IMR-90 (cell line): Measurements from ENCODE around the gene ACSS3. TPM values are rescaled to one million over a fixed set of nuclear protein-coding genes. Genes with fewer than 3 reads are reported as not detected.

Source experiments
- ATAC-seq: fragments of 200-7000 bp; cut with Tn5 transposase; 2 replicates; pipeline ENCODE4 v1.9.1; 2020; ENCODE audit warnings: low read depth, mild to moderate bottlenecking, moderate library complexity
- BruUV-seq: library from RNA; stranded (reverse); fragments of 400-500 nt; replicated peaks from 2 replicates; lab custom pipeline; 2021; lab: Mats Ljungman, UMichigan
- CTCF ChIA-PET: fragments of 300-600 bp; formaldehyde crosslinking; extraction: SDS; loops from one replicate; lab custom pipeline; 2021; ENCODE audit warnings: antibody characterized with exemption; lab: Yijun Ruan, JAX
- POLR2A ChIA-PET: fragments of 300-600 bp; sonication (Branson Sonifier 250); formaldehyde crosslinking; loops from one replicate; lab custom pipeline; 2022; ENCODE audit warnings: antibody characterized with exemption; ENCODE audit not compliant: unreplicated experiment; lab: Charles Lee
- DNase-seq: peaks from one replicate; pipeline ENCODE4 v3.0.0; 2013
- H2AFZ ChIP-seq: replicated peaks from 2 replicates; pipeline ENCODE3; 2013; ENCODE audit warnings: low read length, mild to moderate bottlenecking; ENCODE audit not compliant: poor library complexity
- H2AK5ac ChIP-seq: 2 replicates; pipeline ENCODE4 v1.6.1; 2013; ENCODE audit warnings: low read depth, low read length, inconsistent platforms
- H2AK9ac ChIP-seq: replicated peaks from 2 replicates; pipeline ENCODE3; 2013; ENCODE audit warnings: mild to moderate bottlenecking, low read depth, low read length, moderate library complexity; ENCODE audit not compliant: poor library complexity
- H2BK120ac ChIP-seq: 2 replicates; pipeline ENCODE4 v1.6.1; 2013; ENCODE audit warnings: low read depth, low read length, inconsistent platforms
- H2BK15ac ChIP-seq: 3 replicates; pipeline ENCODE4 v1.6.1; 2013; ENCODE audit warnings: low read depth, low read length, inconsistent platforms
- H2BK20ac ChIP-seq: 2 replicates; pipeline ENCODE4 v1.6.1; 2013; ENCODE audit warnings: low read depth, mild to moderate bottlenecking, inconsistent platforms, low read length, moderate library complexity
- H2BK5ac ChIP-seq: 2 replicates; pipeline ENCODE4 v1.6.1; 2013; ENCODE audit warnings: mild to moderate bottlenecking, low read depth, low read length, inconsistent platforms; ENCODE audit not compliant: poor library complexity, severe bottlenecking
- H3K14ac ChIP-seq: replicated peaks from 2 replicates; pipeline ENCODE4 v1.6.1; 2013; ENCODE audit warnings: low read depth, low read length, inconsistent platforms
- H3K18ac ChIP-seq: 2 replicates; pipeline ENCODE4 v1.6.1; 2013; ENCODE audit warnings: low read depth, low read length, control low read depth
- H3K23ac ChIP-seq: 2 replicates; pipeline ENCODE4 v1.6.1; 2013; ENCODE audit warnings: low read depth, low read length, inconsistent platforms
- H3K27ac ChIP-seq: 2 replicates; pipeline ENCODE4 v1.5.1; 2013; ENCODE audit warnings: mild to moderate bottlenecking, control low read depth, low read length; ENCODE audit not compliant: insufficient read depth
- H3K27me3 ChIP-seq: 2 replicates; pipeline ENCODE4 v1.6.1; 2013; ENCODE audit warnings: low read length; ENCODE audit not compliant: control insufficient read depth, insufficient read depth
- H3K36me3 ChIP-seq: 2 replicates; pipeline ENCODE4 v1.6.1; 2013; ENCODE audit warnings: low read length, mixed read lengths; ENCODE audit not compliant: control insufficient read depth, insufficient read depth
- H3K4ac ChIP-seq: 2 replicates; pipeline ENCODE4 v1.6.1; 2013; ENCODE audit warnings: low read depth, low read length, inconsistent platforms
- H3K4me1 ChIP-seq: 2 replicates; pipeline ENCODE4 v1.6.1; 2013; ENCODE audit warnings: low read length, mixed read lengths; ENCODE audit not compliant: control insufficient read depth, insufficient read depth
- H3K4me2 ChIP-seq: 2 replicates; pipeline ENCODE4 v1.6.1; 2013; ENCODE audit warnings: low read depth, mild to moderate bottlenecking, control low read depth, low read length, moderate library complexity
- H3K4me3 ChIP-seq: 2 replicates; pipeline ENCODE4 v1.5.1; 2013; ENCODE audit warnings: low read depth, mild to moderate bottlenecking, control low read depth, low read length, moderate library complexity; ENCODE audit not compliant: insufficient read depth
- H3K56ac ChIP-seq: 2 replicates; pipeline ENCODE4 v1.6.1; 2013; ENCODE audit warnings: low read length, inconsistent platforms; ENCODE audit not compliant: insufficient read depth; ENCODE audit errors: extremely low read depth
- H3K79me1 ChIP-seq, 2 experiments: 2 replicates each; pipeline ENCODE4 v1.6.1; 2013; ENCODE audit warnings: low read length in 2 of 2, inconsistent platforms in 1 of 2, low read depth in 1 of 2
- H3K9ac ChIP-seq: 2 replicates; pipeline ENCODE4 v1.6.1; 2013; ENCODE audit warnings: low read depth, low read length, control low read depth
- H3K9me1 ChIP-seq: 2 replicates; pipeline ENCODE4 v1.6.1; 2013; ENCODE audit warnings: low read length, inconsistent platforms; ENCODE audit not compliant: insufficient read depth
- H3K9me3 ChIP-seq: 2 replicates; pipeline ENCODE4 v1.6.1; 2013; ENCODE audit warnings: low read length; ENCODE audit not compliant: control insufficient read depth, insufficient read depth
- H4K20me1 ChIP-seq: 2 replicates; pipeline ENCODE4 v1.6.1; 2013; ENCODE audit warnings: low read length, inconsistent platforms; ENCODE audit not compliant: insufficient read depth
- H4K5ac ChIP-seq: 2 replicates; pipeline ENCODE4 v1.6.1; 2013; ENCODE audit warnings: mild to moderate bottlenecking, low read depth, low read length, control low read depth
- H4K8ac ChIP-seq, 2 experiments: 2 replicates each; pipeline ENCODE4 v1.6.1; 2013; ENCODE audit warnings: low read depth in 2 of 2, low read length in 2 of 2, control low read depth in 1 of 2, inconsistent platforms in 1 of 2
- H4K91ac ChIP-seq: 2 replicates; pipeline ENCODE4 v1.6.1; 2013; ENCODE audit warnings: low read depth, low read length, inconsistent platforms; ENCODE audit not compliant: insufficient read depth
- BHLHE40 ChIP-seq: fragments of 150-350 bp; IDR thresholded peaks from 2 replicates; pipeline ENCODE4 v1.6.1; 2016; ENCODE audit warnings: mild to moderate bottlenecking, low read depth, low read length
- CEBPB ChIP-seq: IDR thresholded peaks from 2 replicates; pipeline ENCODE4 v1.6.1; 2012; ENCODE audit warnings: low read depth, low read length, improper control_type of control experiment
- CHD1 ChIP-seq: IDR thresholded peaks from 2 replicates; pipeline ENCODE4 v1.6.1; 2012; ENCODE audit warnings: low read depth, low read length, improper control_type of control experiment
- FOS ChIP-seq: fragments of 150-350 bp; IDR thresholded peaks from 2 replicates; pipeline ENCODE4 v1.6.1; 2016; ENCODE audit warnings: low read depth, low read length
- MAFK ChIP-seq: IDR thresholded peaks from 2 replicates; pipeline ENCODE4 v1.6.1; 2012; ENCODE audit warnings: low read depth, low read length, improper control_type of control experiment
- MAZ ChIP-seq: IDR thresholded peaks from 2 replicates; pipeline ENCODE4 v1.6.1; 2012; ENCODE audit warnings: low read depth, mild to moderate bottlenecking, low read length, improper control_type of control experiment, moderate library complexity, borderline replicate concordance
- MXI1 ChIP-seq: IDR thresholded peaks from 2 replicates; pipeline ENCODE4 v1.6.1; 2012; ENCODE audit warnings: low read depth, mild to moderate bottlenecking, low read length, moderate library complexity, borderline replicate concordance
- NFE2L2 ChIP-seq: fragments of 150-350 bp; IDR thresholded peaks from 2 replicates; pipeline ENCODE4 v1.6.1; 2016; ENCODE audit warnings: low read depth, mild to moderate bottlenecking, low read length
- POLR2A ChIP-seq: IDR thresholded peaks from 2 replicates; pipeline ENCODE4 v1.6.1; 2012; ENCODE audit warnings: mild to moderate bottlenecking, low read depth, low read length
- RAD21 ChIP-seq: IDR thresholded peaks from 2 replicates; pipeline ENCODE4 v1.6.1; 2012; ENCODE audit warnings: low read length, improper control_type of control experiment
- RCOR1 ChIP-seq: IDR thresholded peaks from 2 replicates; pipeline ENCODE4 v1.6.1; 2012; ENCODE audit warnings: mild to moderate bottlenecking, low read length, improper control_type of control experiment; ENCODE audit not compliant: insufficient replicate concordance
- RFX5 ChIP-seq: IDR thresholded peaks from 2 replicates; pipeline ENCODE4 v1.8.0; 2012; ENCODE audit warnings: low read depth, mild to moderate bottlenecking, low read length, moderate library complexity
- SMC3 ChIP-seq: fragments of 150-350 bp; IDR thresholded peaks from 2 replicates; pipeline ENCODE4 v1.6.1; 2016; ENCODE audit warnings: low read depth, mild to moderate bottlenecking, antibody characterized with exemption, low read length, moderate library complexity
- WGBS, 2 experiments: methylation state at CpG; one replicate each; pipeline versions ENCODE4 v1.1.5 to v1.1.7; 2013; ENCODE audit warnings: missing lambda C conversion rate in 2 of 2; ENCODE audit not compliant: insufficient read length in 1 of 2; ENCODE audit errors: extremely low coverage in 2 of 2; 5-methylcytosine and 5-hydroxymethylcytosine counted together
- dilution Hi-C: fragments of 300-500 bp; cut with HindIII; formaldehyde crosslinking; loops from one replicate; pipeline ENCODE4 v1.14.3; 2018; ENCODE audit warnings: low sequenced_read_pairs; ENCODE audit not compliant: unreplicated experiment
- in situ Hi-C: fragments of 300-500 bp; cut with MboI; formaldehyde crosslinking; loops from 3 replicates; pipeline ENCODE4 v1.14.3; 2019; ENCODE audit warnings: low sequenced_read_pairs, inconsistent platforms, mixed read lengths
- intact Hi-C: fragments of 100-400 bp; cut with micrococcal nuclease; formaldehyde crosslinking; loops from 2 replicates; pipeline ENCODE4 v1.10.0; 2022
- polyA plus RNA-seq, 3 experiments: library from polyadenylated mRNA; depleted of rRNA; stranded (reverse); fragments of >200 nt; gene quantifications; 2 replicates each; pipeline ENCODE4 v1.2.3, GENCODE V29; 2012; ENCODE audit warnings: low replicate concordance in 1 of 3
- total RNA-seq: library from RNA; depleted of rRNA; stranded (reverse); fragments of >200 nt; gene quantifications from 2 replicates; pipeline ENCODE4 v1.2.3, GENCODE V29; 2012
- TF ChIP-seq, protein P1 (sequence below): fragments of 150-350 bp; IDR thresholded peaks from 2 replicates; pipeline ENCODE4 v1.6.1; 2017; ENCODE audit warnings: mild to moderate bottlenecking, antibody characterized with exemption, low read length, low read depth
- TF ChIP-seq, protein P2 (sequence below): fragments of 150-350 bp; IDR thresholded peaks from 2 replicates; pipeline ENCODE4 v1.6.1; 2016; ENCODE audit warnings: low read depth, mild to moderate bottlenecking, low read length, moderate library complexity, borderline replicate concordance
- TF ChIP-seq, protein P3 (sequence below): conservative IDR thresholded peaks from 2 replicates; pipeline ENCODE4 v1.5.1; 2012; ENCODE audit warnings: mild to moderate bottlenecking, low read depth, low read length, improper control_type of control experiment

The ACSS3 gene
- total and polyA plus RNA-seq, 2 of the 4 experiments (the other 2 are of a cell fraction) = 0.84 to 2.0 TPM

DNA sequence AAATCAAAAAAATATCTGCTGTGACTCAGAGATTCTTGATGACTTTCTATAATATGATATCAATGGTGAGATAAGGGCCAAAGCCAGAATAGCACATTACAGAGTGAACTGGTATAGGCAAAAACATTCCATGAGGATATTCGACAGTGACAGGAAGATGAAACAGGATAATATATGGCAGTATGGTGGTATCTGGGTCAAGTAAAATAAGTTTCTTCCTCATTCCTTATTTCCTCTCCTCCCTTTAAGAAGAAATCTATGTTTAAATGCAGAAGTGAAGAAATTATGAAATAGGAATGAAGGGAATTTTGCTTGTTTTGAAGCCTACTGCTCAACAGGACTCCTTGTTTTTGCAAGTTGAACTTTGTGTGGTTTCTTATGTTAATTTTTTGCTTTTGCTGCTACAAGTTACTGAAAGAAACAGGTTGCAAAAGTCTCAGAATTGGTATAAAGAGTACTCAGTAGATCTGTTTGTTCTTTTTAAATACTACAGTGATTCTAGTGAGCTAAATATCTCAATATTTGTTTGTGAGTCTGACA lies 7.0 kb downstream of the ACSS3 start:
- H4K5ac ChIP-seq = no peak overlapping the region
- in situ Hi-C loops (no loop called here), intact Hi-C loops (no loop called here), dilution Hi-C loops (no loop called here)
- no peak overlapping the region for H3K27ac ChIP-seq
- H2BK120ac ChIP-seq = no peak overlapping the region
- H3K14ac ChIP-seq = no peak overlapping the region
- H3K18ac ChIP-seq = no peak overlapping the region
- POLR2A ChIA-PET = no interaction called here
- WGBS, 2 experiments = no CpG with 5 or more reads among the region's 1 CpG
- DNase-seq = no peak
- H4K91ac ChIP-seq = no peak overlapping the region
- no peak overlapping the region for H3K56ac ChIP-seq
- H3K9me3 ChIP-seq = no peaks in the 10 kb centered on the region
- BruUV-seq = no TSS peak
- no peak overlapping the region for H3K4ac ChIP-seq
- no peak overlapping the region for H2AK9ac ChIP-seq
- H3K9ac ChIP-seq = no peak overlapping the region
- peak; percentile 27; the same call in 1 of the 2 replicates for ATAC-seq
- no peaks in the 10 kb centered on the region for H3K27me3 ChIP-seq
- no peak overlapping the region for H3K23ac ChIP-seq
- H2BK20ac ChIP-seq = no peak overlapping the region
- H3K79me1 ChIP-seq = no peaks in the 10 kb centered on the region
- no peak overlapping the region for H2BK5ac ChIP-seq
- H3K4me2 ChIP-seq = no peak overlapping the region
- no peak overlapping the region for H2AFZ ChIP-seq
- TF ChIP-seq RCOR1 = no peak
- TF ChIP-seq SMC3 = no peak
- no peak for TF ChIP-seq RAD21
- TF ChIP-seq, protein P1, sequence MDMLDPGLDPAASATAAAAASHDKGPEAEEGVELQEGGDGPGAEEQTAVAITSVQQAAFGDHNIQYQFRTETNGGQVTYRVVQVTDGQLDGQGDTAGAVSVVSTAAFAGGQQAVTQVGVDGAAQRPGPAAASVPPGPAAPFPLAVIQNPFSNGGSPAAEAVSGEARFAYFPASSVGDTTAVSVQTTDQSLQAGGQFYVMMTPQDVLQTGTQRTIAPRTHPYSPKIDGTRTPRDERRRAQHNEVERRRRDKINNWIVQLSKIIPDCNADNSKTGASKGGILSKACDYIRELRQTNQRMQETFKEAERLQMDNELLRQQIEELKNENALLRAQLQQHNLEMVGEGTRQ = no peak
- TF ChIP-seq BHLHE40 = no peak
- no peak for TF ChIP-seq NFE2L2
- TF ChIP-seq CEBPB = no peak
- no peak for TF ChIP-seq POLR2A
- no peak for TF ChIP-seq MAZ
- no peak for TF ChIP-seq MAFK
- no peak for TF ChIP-seq RFX5
- TF ChIP-seq, protein P2, sequence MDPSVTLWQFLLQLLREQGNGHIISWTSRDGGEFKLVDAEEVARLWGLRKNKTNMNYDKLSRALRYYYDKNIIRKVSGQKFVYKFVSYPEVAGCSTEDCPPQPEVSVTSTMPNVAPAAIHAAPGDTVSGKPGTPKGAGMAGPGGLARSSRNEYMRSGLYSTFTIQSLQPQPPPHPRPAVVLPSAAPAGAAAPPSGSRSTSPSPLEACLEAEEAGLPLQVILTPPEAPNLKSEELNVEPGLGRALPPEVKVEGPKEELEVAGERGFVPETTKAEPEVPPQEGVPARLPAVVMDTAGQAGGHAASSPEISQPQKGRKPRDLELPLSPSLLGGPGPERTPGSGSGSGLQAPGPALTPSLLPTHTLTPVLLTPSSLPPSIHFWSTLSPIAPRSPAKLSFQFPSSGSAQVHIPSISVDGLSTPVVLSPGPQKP = no peak
- TF ChIP-seq CHD1 = no peak
- TF ChIP-seq, protein P3, sequence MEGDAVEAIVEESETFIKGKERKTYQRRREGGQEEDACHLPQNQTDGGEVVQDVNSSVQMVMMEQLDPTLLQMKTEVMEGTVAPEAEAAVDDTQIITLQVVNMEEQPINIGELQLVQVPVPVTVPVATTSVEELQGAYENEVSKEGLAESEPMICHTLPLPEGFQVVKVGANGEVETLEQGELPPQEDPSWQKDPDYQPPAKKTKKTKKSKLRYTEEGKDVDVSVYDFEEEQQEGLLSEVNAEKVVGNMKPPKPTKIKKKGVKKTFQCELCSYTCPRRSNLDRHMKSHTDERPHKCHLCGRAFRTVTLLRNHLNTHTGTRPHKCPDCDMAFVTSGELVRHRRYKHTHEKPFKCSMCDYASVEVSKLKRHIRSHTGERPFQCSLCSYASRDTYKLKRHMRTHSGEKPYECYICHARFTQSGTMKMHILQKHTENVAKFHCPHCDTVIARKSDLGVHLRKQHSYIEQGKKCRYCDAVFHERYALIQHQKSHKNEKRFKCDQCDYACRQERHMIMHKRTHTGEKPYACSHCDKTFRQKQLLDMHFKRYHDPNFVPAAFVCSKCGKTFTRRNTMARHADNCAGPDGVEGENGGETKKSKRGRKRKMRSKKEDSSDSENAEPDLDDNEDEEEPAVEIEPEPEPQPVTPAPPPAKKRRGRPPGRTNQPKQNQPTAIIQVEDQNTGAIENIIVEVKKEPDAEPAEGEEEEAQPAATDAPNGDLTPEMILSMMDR = no peak
- no peak for TF ChIP-seq MXI1
- no peak for TF ChIP-seq FOS
- no peaks in the 10 kb centered on the region for H3K9me1 ChIP-seq
- no peaks in the 10 kb centered on the region for H3K36me3 ChIP-seq
- H4K8ac ChIP-seq = no peak overlapping the region
- CTCF ChIA-PET = no interaction called here
- H3K4me1 ChIP-seq = no peaks in the 10 kb centered on the region
- H2AK5ac ChIP-seq = no peak overlapping the region
- no peak overlapping the region for H2BK15ac ChIP-seq
- H3K4me3 ChIP-seq = no peak overlapping the region
- no peaks in the 10 kb centered on the region for H4K20me1 ChIP-seq
